Jurkat, Clone E6-1 (cell line): ENCODE results near the gene HTR1D. TPM values are rescaled to one million over a fixed set of nuclear protein-coding genes. Genes with fewer than 3 reads are reported as not detected.
"Not testable (repeated sequence)": the region's sequence is repeated elsewhere in the genome, so short reads cannot be mapped to it uniquely, and the experiment has no call there.

Experiments used
- DNase-seq: peaks from one replicate; pipeline ENCODE4 v3.0.0-alpha.2; 2011; ENCODE audit warnings: low read depth, low spot score
- H3K4me3 ChIP-seq: 2 replicates; pipeline ENCODE4 v1.5.1; 2011; ENCODE audit warnings: mild to moderate bottlenecking, low read length, control low read depth, moderate library complexity
- polyA plus RNA-seq: library from polyadenylated mRNA; unstranded; fragments of >200 nt; gene quantifications from one replicate; pipeline ENCODE4 v1.2.1, GENCODE V29; 2012; ENCODE audit warnings: missing spikeins; ENCODE audit not compliant: insufficient read length, insufficient read depth

Gene HTR1D, protein sequence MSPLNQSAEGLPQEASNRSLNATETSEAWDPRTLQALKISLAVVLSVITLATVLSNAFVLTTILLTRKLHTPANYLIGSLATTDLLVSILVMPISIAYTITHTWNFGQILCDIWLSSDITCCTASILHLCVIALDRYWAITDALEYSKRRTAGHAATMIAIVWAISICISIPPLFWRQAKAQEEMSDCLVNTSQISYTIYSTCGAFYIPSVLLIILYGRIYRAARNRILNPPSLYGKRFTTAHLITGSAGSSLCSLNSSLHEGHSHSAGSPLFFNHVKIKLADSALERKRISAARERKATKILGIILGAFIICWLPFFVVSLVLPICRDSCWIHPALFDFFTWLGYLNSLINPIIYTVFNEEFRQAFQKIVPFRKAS
- polyA plus RNA-seq, result not detected

- H3K4me3 ChIP-seq, result no peak within 1 kb of the TSS; the same call in 1 of the 2 replicates
- no peak for DNase-seq
These were observed at the start of gene HTR1D for GRCh38 chr1:23217421-23218115. TSS of gene HTR1D (minus strand) at chr1:23217502. CDS start at chr1:23194219, 23,283 bp downstream.

DNA sequence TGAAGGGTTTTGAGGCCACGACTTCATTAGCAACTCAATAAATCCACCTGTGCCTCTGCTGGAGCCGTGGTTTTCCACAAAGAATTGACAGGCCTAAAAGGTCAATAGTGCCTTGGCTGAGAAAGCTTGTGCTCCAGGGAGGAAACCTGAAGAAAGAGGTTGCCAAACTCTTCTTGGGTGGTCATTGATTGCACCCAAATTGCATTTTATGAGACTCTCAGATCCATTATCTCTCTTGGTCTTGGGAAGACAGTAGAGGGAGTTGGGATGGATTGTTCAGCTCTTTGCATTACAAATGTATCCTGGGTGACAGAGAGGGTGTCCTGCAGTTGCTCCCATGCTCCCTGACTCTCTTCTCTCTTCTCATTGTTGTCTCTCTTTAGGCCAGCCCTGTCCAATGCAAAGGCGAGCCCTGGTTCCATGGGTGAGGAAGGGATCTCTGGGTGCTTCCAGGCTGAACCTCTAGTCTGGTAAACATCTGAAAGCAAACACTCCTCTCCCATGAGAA is 46.1 kb upstream of the HTR1D start:
- DNase-seq, result no peak

DNA sequence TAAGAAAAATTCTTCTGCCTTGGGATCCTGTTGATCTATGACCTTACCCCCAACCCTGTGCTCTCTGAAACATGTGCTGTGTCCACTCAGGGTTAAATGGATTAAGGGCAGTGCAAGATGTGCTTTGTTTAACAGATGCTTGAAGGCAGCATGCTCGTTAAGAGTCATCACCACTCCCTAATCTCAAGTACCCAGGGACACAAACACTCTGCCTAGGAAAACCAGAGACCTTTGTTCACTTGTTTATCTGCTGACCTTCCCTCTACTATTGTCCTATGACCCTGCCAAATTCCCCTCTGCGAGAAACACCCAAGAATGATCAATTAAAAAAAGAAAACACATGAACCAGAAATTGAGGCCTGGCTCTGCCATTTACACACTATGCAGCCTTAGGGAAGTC is 40.8 kb upstream of the HTR1D start:
- not testable (repeated sequence) for DNase-seq, H3K4me3 ChIP-seq

More for the DNA sequence above, 46.1 kb upstream of the HTR1D start:
- H3K4me3 ChIP-seq, result no peak overlapping the region

DNA sequence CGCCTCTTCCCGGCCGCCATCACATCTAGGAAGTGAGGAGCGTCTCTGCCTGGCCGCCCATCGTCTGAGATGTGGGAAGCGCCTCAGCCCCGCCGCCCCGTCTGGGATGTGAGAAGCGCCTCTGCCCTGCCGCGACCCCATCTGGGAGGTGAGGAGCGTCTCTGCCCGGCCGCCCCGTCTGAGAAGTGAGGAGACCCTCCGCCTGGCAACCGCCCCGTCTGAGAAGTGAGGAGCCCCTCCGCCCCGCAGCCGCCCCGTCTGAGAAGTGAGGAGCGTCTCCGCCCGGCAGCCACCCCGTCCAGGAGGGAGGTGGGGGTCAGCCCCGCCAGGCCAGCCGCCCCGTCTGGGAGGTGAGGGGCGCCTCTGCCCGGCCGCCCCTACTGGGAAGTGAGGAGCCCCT is 40.1 kb upstream of the HTR1D start:
- DNase-seq, H3K4me3 ChIP-seq: not testable (repeated sequence)

DNA sequence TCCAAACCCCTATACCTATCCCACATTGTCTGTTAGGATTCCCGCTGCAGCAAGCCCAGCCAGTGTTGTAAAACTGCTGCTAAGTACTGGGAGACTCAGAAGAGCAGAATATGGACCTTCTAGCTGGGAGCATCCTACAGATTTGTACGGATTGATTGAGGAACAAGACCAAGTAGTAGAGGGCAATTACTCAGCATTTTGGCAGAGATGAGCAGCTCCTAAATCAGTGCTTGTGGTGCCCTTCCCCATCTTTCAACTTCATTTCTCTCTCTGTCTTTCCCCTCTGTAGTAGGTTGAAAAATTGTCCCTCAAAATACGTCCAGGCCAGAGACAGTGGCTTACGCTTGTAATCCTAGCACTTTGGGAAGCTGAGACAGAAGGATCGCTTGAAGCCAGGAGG is 37.3 kb upstream of the HTR1D start:
- no peak overlapping the region for H3K4me3 ChIP-seq
- DNase-seq, result no peak

- DNase-seq, result no peak
- no peak overlapping the region for H3K4me3 ChIP-seq
These were observed 34.5 kb upstream of the HTR1D start for GRCh38 chr1:23251812-23252211.

DNA sequence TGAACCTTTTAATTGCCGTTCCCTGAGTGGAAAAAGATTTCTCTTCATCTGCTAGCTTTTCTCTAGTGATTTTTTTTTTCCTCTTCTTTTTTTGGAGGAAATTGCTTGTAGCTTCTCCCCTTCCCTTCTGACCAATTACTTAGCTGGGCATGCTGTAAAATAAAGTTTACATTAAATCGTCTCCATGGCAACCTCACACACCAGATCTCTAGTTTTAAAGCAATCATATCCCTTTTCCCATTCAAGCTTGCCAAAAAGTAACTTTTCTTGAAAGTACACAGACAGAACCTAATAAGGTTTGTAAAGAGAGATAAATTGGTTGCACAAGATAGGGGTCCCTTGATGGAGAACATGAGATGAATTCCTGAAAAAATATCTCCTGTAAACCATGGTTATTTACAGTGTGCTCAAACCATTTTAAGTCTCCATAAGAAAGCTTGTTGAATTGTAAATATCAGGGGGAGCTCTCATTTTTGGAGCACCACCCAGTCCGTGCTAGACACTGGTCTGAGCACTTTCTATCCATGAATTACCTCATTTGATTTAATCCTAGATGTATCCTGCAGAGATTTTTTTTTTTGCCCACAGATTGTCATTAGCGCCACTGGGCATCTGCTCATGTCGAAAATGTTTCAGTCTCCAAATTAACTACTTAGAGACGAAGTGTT is 32.6 kb upstream of the HTR1D start:
- no peak for DNase-seq

GRCh38 chr1:23247276-23247675 is 30.0 kb upstream of the HTR1D start:
- no peak overlapping the region for H3K4me3 ChIP-seq
- DNase-seq, result no peak

More for the DNA sequence above, 32.6 kb upstream of the HTR1D start:
- H3K4me3 ChIP-seq, result no peak overlapping the region

- no peak for DNase-seq
- no peak overlapping the region for H3K4me3 ChIP-seq
These were observed 29.0 kb upstream of the HTR1D start for GRCh38 chr1:23246274-23246673.

- no peak for DNase-seq
These were observed 27.0 kb upstream of the HTR1D start for GRCh38 chr1:23244256-23244761.

DNA sequence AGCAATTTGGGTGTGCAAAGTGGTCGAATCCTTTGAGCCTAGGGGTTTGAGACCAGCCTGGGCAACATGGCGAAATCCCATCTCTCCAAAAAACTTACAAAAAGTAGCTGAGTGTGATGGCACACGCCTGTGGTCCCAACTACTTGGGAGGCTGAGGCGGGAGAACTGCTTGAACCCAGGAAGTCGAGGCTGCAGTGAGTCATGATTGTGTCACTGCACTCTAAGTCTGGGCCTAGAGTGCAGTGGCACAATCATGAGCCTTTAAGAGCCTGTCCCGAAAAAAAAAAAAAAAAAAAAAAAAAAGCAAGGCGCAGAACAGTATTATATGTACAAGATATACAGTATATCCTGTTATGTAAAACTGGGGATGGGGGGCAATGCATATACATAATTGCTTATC is 25.1 kb upstream of the HTR1D start:
- DNase-seq, result no peak
- H3K4me3 ChIP-seq, result no peak overlapping the region

More at GRCh38 chr1:23244256-23244761, 27.0 kb upstream of the HTR1D start:
- H3K4me3 ChIP-seq, result no peak overlapping the region

DNA sequence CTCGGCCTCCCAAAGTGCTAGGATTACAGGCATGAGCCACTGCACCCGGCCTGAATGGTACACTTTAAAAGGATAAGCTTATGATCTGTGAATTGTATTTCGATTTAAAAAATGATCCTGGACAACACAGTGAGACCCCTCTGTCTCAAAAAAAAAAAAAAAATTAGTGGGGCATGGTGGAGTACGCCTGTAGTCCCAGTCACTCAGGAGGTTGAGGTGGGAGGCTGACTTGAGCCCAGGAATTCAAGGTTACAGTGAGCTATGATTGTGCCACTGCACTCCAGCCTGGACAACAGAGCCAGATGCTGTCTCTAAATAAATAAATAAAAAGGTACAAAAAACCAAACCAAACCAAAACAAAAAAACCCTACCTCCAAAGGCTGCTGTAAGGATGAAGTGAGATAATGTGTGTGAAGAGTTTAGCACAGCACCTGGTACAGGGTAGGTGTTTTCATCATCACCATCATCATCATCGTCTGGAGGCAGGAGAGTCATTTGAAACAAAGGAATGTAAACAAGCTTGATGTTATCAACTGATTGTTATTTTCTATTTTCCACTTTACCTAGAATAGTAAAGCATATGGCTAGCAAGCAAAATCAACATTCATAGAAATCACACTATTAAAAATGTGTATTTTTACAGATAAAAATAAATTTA is 22.5 kb upstream of the HTR1D start:
- H3K4me3 ChIP-seq, result no peak overlapping the region
- no peak for DNase-seq

- DNase-seq, result no peak
- no peak overlapping the region for H3K4me3 ChIP-seq
These were observed 21.3 kb upstream of the HTR1D start for GRCh38 chr1:23238565-23238964.

DNA sequence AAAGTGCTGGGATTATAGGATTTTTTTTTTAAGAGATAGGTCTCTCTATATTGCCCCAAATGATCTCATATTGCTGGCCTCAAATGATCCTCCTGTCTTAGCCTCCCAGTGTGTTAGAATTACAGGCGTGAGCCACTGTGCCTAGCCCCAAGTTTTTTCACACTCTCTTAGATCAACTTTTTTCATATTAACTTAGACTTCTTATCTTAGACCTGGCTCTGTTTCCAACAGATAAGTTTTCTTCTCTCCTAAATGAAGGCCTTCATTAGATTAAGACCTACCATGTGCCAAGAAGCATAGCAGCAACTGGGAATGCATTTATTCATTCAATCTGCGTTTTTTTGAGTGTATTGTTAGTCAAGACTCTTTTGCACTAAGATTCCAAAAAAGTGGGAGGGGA is 20.2 kb upstream of the HTR1D start:
- H3K4me3 ChIP-seq, result no peak overlapping the region
- DNase-seq, result no peak

DNA sequence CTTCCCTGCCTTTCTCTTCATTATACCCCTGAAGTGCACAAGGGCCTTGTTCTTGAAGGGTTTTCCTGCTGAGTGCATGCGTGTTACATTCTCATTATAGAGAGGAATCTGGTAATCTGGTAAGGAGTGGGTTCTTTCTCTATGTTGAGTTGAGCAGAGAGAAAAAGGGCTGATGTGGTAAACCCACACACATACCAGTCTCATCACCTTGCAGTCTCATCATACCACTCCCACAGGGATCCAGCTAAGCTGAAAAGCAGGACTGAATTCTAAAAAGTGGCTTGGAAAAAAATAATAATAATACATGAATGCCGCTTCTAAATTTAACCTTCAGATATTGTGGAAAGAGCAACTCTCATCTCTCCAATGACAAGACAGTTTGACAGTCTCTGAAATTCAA is 10.5 kb upstream of the HTR1D start:
- DNase-seq, result no peak
- H3K4me3 ChIP-seq, result no peak overlapping the region

DNA sequence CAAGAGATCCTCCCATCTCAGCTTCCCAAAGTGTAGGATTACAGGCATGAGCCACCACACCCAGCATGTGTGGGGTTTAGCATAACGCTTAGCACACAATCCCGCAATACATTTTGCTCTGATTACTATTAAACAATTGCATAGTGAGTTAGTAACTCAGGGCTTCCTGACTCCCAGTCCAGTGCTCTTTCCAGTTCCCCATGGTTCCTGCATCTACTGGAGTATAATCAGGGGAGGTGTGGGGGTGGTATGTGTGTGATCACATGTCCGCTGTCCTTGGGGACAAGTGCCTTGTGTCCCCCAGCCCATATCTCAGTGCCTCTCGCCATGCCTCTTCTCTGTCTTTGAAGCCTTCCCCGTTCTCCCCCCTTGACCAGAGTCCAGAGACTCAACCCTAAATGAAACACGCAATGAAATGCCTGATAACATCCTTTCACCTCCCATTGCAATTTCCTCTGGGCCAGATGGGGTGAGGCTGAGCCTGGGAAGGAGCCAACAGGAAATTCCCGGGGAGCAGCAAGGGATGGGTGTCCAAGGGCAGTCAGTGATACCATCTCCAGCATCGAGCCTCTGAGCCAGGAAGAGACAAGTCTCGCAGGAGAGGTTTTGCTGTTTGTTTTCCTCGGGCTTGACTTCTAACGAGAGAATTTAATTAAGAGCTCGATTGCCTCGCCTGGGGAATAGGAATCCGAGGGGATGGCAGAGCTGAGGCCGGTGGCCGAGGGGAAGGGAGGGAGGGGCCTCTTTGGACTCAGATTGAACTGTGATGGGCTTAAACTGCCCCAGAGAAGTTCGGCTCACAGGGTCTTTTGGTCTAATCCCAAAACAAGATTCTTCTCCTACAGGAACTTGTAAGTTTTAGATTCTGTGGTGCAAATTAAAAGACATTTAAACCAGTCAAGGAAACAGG is 7.7 kb upstream of the HTR1D start:
- DNase-seq, result no peak
- H3K4me3 ChIP-seq, result no peak overlapping the region

DNA sequence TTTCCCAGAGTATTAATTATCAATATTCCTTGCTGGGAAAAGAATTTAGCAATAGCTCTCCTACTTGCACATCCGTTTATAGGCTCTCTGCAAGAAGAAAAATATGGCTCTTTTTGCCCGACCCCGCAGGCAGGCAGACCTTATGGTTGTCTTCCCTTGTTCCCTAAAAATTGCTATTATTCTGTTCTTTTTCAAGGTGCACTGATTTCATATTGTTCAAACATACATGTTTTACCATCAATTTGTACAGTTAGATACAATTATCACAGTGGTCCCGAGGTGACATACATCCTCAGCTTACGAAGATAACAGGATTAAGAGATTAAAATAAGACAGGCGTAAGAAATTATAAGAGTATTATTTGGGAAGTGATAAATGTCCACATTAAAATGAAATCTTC is 6.7 kb upstream of the HTR1D start:
- not testable (repeated sequence) for DNase-seq, H3K4me3 ChIP-seq

DNA sequence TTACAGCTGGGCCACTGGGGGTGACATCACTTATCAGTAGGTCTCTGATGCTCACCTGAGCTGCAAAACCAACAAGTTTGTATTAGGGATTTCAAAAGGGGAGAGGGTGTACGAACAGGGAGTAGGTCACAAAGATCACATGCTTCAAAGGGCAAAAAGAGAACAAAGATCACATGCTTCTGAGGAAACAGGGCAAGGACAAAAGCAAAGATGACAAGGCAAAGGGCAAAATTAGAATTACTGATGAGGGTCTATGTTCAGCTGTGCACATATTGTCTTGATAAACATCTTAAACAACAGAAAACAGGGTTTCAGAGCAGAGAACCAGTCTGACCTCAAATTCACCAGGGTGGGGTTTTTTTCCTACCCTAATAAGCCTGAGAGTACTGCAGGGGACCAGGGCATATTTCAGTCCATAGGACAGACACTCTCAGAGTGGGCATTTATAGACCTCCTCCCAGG is 6.2 kb upstream of the HTR1D start:
- not testable (repeated sequence) for H3K4me3 ChIP-seq, DNase-seq
